GM12878 (cell line): ENCODE results near the gene ELAVL2. TPM values are rescaled to one million over a fixed set of nuclear protein-coding genes. Genes with fewer than 3 reads are reported as not detected.

Experiments
- ATAC-seq: fragments of 200-7000 bp; cut with Tn5 transposase; 3 replicates; pipeline ENCODE4 v1.9.1; 2020; ENCODE audit warnings: mild to moderate bottlenecking, moderate library complexity
- BruUV-seq: library from RNA; stranded (reverse); fragments of 400-500 nt; replicated peaks from 2 replicates; lab custom pipeline; 2021; lab: Mats Ljungman, UMichigan
- CTCF ChIA-PET: fragments of 300-600 bp; sonication (Branson Sonifier 250); formaldehyde crosslinking; extraction: SDS; loops from one replicate; lab custom pipeline; 2021; ENCODE audit warnings: inconsistent platforms; lab: Yijun Ruan, JAX
- POLR2A ChIA-PET: fragments of 350-600 bp; formaldehyde crosslinking; extraction: SDS; loops from one replicate; lab custom pipeline; 2021; ENCODE audit warnings: inconsistent platforms; lab: Charles Lee
- RAD21 ChIA-PET: fragments of 300-600 bp; sonication (Branson Sonifier 250); formaldehyde crosslinking; loops from one replicate; lab custom pipeline; 2023; ENCODE audit warnings: antibody characterized with exemption; ENCODE audit not compliant: unreplicated experiment; lab: Charles Lee
- SMC1A ChIA-PET: fragments of 300-600 bp; sonication (Branson Sonifier 250); formaldehyde crosslinking; loops from one replicate; lab custom pipeline; 2023; ENCODE audit not compliant: unreplicated experiment, uncharacterized antibody; lab: Charles Lee
- DNase-seq: peaks from one replicate; pipeline ENCODE4 v3.0.0-alpha.2; 2011; ENCODE audit warnings: low read depth, low spot score
- FAIRE-seq: peaks from 3 replicates; lab custom pipeline; 2011; peaks lifted over from hg19 to GRCh38; lab: Jason Lieb, UNC
- H2AFZ ChIP-seq: 2 replicates; pipeline ENCODE4 v1.6.0; 2011; ENCODE audit warnings: low read depth, low read length, control low read depth; ENCODE audit not compliant: control insufficient read depth
- H3K27ac ChIP-seq: 2 replicates; pipeline ENCODE4 v1.5.1; 2011; ENCODE audit warnings: control low read depth; ENCODE audit not compliant: control insufficient read depth, insufficient read depth
- H3K27me3 ChIP-seq, 2 experiments: replicated peaks in 1 of 2; 2 replicates each; pipeline versions ENCODE4 v1.6.0 to v1.6.1; 2011; ENCODE audit warnings: low read length in 1 of 2; ENCODE audit not compliant: control insufficient read depth in 2 of 2, insufficient read depth in 2 of 2
- H3K36me3 ChIP-seq, 2 experiments: 2 replicates each; pipeline ENCODE4 v1.5.1; 2011; ENCODE audit warnings: low read length in 1 of 2; ENCODE audit not compliant: control insufficient read depth in 2 of 2, insufficient read depth in 2 of 2
- H3K4me1 ChIP-seq: 2 replicates; pipeline ENCODE4 v1.6.1; 2011; ENCODE audit warnings: mild to moderate bottlenecking, low read length, moderate library complexity, mixed read lengths; ENCODE audit not compliant: control insufficient read depth, insufficient read depth
- H3K4me2 ChIP-seq: 2 replicates; pipeline ENCODE4 v1.6.0; 2011; ENCODE audit warnings: control low read depth; ENCODE audit not compliant: control insufficient read depth, insufficient read depth
- H3K4me3 ChIP-seq: fragments of 200-600 bp; sonication (generic); 2 replicates; pipeline ENCODE4 v1.5.1; 2016
- H3K79me2 ChIP-seq: 2 replicates; pipeline ENCODE4 v1.6.0; 2011; ENCODE audit warnings: low read length; ENCODE audit not compliant: control insufficient read depth, insufficient read depth
- H3K9ac ChIP-seq: 2 replicates; pipeline ENCODE4 v1.8.0; 2011; ENCODE audit warnings: low read length, control low read depth, mixed read lengths; ENCODE audit not compliant: control insufficient read depth, insufficient read depth
- H3K9me3 ChIP-seq: replicated peaks from 3 replicates; pipeline ENCODE4 v1.5.1; 2011; ENCODE audit warnings: mild to moderate bottlenecking, low read length; ENCODE audit not compliant: control insufficient read depth, insufficient read depth
- H4K20me1 ChIP-seq: 2 replicates; pipeline ENCODE4 v1.6.0; 2011; ENCODE audit not compliant: control insufficient read depth, insufficient read depth
- ATF2 ChIP-seq: IDR thresholded peaks from 2 replicates; pipeline ENCODE4 v1.6.1; 2012; ENCODE audit warnings: low read length, inconsistent platforms
- CBFB ChIP-seq: IDR thresholded peaks from 2 replicates; pipeline ENCODE4 v1.6.1; 2016; ENCODE audit warnings: antibody characterized with exemption, low read depth
- CBX5 ChIP-seq: sonication (generic); IDR thresholded peaks from 2 replicates; pipeline ENCODE4 v1.6.1; 2016; ENCODE audit warnings: low read depth, moderate library complexity, mild to moderate bottlenecking, inconsistent platforms
- E2F8 ChIP-seq: fragments of 450-650 bp; IDR thresholded peaks from 2 replicates; pipeline ENCODE4 v1.6.1; 2018; ENCODE audit warnings: mild to moderate bottlenecking, low read depth, moderate library complexity; ENCODE audit not compliant: partially characterized antibody
- EED ChIP-seq: sonication (generic); IDR thresholded peaks from 2 replicates; pipeline ENCODE4 v1.6.1; 2016; ENCODE audit warnings: antibody characterized with exemption, low read depth
- FOS ChIP-seq: IDR thresholded peaks from 3 replicates; pipeline ENCODE4 v1.6.1; 2011; ENCODE audit warnings: borderline replicate concordance; ENCODE audit not compliant: insufficient read length; ENCODE audit errors: extremely low read depth
- GABPA ChIP-seq: IDR thresholded peaks from 2 replicates; pipeline ENCODE4 v1.6.1; 2014; ENCODE audit warnings: antibody characterized with exemption, low read depth, mild to moderate bottlenecking, inconsistent platforms
- IRF4 ChIP-seq: IDR thresholded peaks from 2 replicates; pipeline ENCODE4 v1.6.1; 2011; ENCODE audit warnings: low read depth, low read length
- KLF5 ChIP-seq: fragments of 450-650 bp; IDR thresholded peaks from 2 replicates; pipeline ENCODE4 v1.6.1; 2014; ENCODE audit warnings: mild to moderate bottlenecking; ENCODE audit not compliant: partially characterized antibody
- NFIC ChIP-seq: IDR thresholded peaks from 2 replicates; pipeline ENCODE4 v1.6.1; 2012; ENCODE audit warnings: low read depth, mild to moderate bottlenecking, inconsistent platforms, low read length, moderate library complexity
- NR2C1 ChIP-seq: fragments of 450-650 bp; IDR thresholded peaks from 2 replicates; pipeline ENCODE4 v1.6.1; 2017; ENCODE audit warnings: antibody characterized with exemption, mild to moderate bottlenecking, moderate library complexity
- NR2C2 ChIP-seq: IDR thresholded peaks from 2 replicates; pipeline ENCODE4 v1.6.1; 2011; ENCODE audit warnings: borderline replicate concordance, low read depth; ENCODE audit not compliant: control insufficient read depth, insufficient read length
- SPI1 ChIP-seq: IDR thresholded peaks from 2 replicates; pipeline ENCODE4 v1.6.1; 2011; ENCODE audit warnings: low read depth, mild to moderate bottlenecking, low read length, moderate library complexity, borderline replicate concordance; ENCODE audit not compliant: insufficient read depth
- TCF3 ChIP-seq: IDR thresholded peaks from 2 replicates; pipeline ENCODE4 v1.6.1; 2012; ENCODE audit warnings: low read depth, mild to moderate bottlenecking, low read length, borderline replicate concordance; ENCODE audit not compliant: insufficient read depth
- ZNF24 ChIP-seq: fragments of 450-650 bp; IDR thresholded peaks from 2 replicates; pipeline ENCODE4 v1.6.1; 2017; ENCODE audit warnings: antibody characterized with exemption, mild to moderate bottlenecking
- WGBS: methylation state at CpG from one replicate; pipeline ENCODE4 v1.1.6; 2016; ENCODE audit warnings: low lambda C conversion rate; ENCODE audit not compliant: insufficient replicate concordance, insufficient coverage; ENCODE audit errors: missing lambda C conversion rate; 5-methylcytosine and 5-hydroxymethylcytosine counted together
- in situ Hi-C: fragments of 300-500 bp; cut with MboI; formaldehyde crosslinking; loops from 9 replicates; pipeline ENCODE4 v1.14.3; 2018; ENCODE audit warnings: mixed read lengths
- intact Hi-C: fragments of 100-400 bp; cut with micrococcal nuclease; formaldehyde crosslinking; loops from one replicate; pipeline ENCODE4 v1.14.2; 2022; ENCODE audit not compliant: unreplicated experiment
- polyA plus RNA-seq, 11 experiments: library from polyadenylated mRNA; depleted of rRNA in 4 of 11; unstranded in 6 of 11; stranded (reverse) in 5 of 11; fragments of >200 nt; fragmentation: Nextera tagmentation in 4 of 11; fragmentation: Illumina TruSeq in 1 of 11; extraction: Ambion mirVana in 4 of 11; extraction: Trizol in 1 of 11; gene quantifications; 1 replicate in 1 of 11; 2 replicates in 10 of 11; pipeline versions ENCODE4 v1.2.1 to v1.2.3, GENCODE V29; 2011 to 2016; ENCODE audit warnings: inconsistent platforms in 2 of 11, missing spikeins in 2 of 11, low read depth in 1 of 11
- total RNA-seq, 4 experiments: library from RNA; depleted of rRNA in 3 of 4; stranded (reverse); fragments of >200 nt in 3 of 4; fragmentation: Illumina TruSeq in 1 of 4; extraction: Trizol in 1 of 4; gene quantifications; 2 replicates each; pipeline versions ENCODE4 v1.2.1 to v1.2.3, GENCODE V29; 2013 to 2021
- TF ChIP-seq, protein P1 (sequence below): fragments of 450-650 bp; IDR thresholded peaks from 2 replicates; pipeline ENCODE4 v1.6.1; 2016; ENCODE audit warnings: mild to moderate bottlenecking

Gene ELAVL2
- total and polyA plus RNA-seq, 10 of the 15 experiments (the other 5 are each of a cell fraction or from before 2014, with no cell fraction given) = 0.24 to 2.6 (median 0.76) TPM

- TF ChIP-seq E2F8 (no peak), SPI1 (no peak), TCF3 (no peak), GABPA (no peak)
Observed at GRCh38 chr9:23659346-23660006, 166.6 kb downstream of the ELAVL2 start (continued).

DNA sequence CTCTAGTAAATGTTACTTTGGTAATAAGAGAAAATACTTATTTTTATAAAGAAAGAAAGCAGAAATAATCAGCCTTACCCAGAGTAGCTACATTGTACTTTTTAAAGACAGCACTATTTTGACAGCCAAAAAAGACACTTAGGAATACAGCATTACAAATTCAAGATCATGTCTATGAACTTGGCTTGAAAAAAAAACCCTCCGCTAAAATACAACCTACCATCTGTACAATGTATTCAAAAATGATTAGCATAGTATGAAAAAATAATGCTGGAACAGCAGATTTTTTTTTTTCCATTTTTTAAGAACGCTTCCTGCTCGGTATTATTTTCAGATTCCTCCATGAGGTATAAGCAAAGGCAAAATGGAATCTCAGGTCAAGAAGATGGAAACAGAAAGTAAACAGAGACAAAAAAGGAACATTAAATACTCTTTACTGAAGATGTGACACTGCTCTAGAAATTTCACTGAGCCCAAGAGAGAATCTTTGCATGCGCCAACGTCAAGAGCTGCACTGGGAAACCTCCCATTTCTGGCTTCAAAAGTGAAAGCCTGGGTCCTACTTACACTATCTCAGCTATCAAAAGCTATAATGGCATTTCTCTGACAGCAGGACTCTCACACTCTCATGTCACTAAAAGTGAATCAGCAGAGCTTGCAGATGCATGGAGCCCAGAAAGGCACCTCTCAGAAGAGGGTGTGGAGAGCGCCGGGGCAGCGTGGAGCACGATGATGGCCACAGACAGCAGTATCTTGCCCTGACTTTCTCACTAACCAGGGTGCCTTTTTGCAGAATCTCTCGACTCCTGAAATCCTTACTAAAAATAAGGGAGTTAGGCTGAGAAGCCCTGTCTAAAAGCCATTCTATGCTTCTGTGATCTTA is 167.4 kb downstream of the ELAVL2 start:
- Histone ChIP-seq H3K9me3 (no peaks in the 10 kb centered on the region), H3K4me1 (no peaks in the 10 kb centered on the region), H2AFZ (no peak overlapping the region), H3K36me3 (no peaks in the 10 kb centered on the region), H3K27ac (no peak overlapping the region), H3K4me3 (no peak overlapping the region), H3K27me3 (no peaks in the 10 kb centered on the region), H3K4me2 (no peak overlapping the region), H3K79me2 (no peaks in the 10 kb centered on the region), H4K20me1 (no peaks in the 10 kb centered on the region), H3K9ac (no peak overlapping the region)
- no peak for ATAC-seq
- no TSS peak for BruUV-seq
- ChIA-PET POLR2A (interaction anchor here (0.6 kb wide), 1 partner anchor 12 kb away, joined by 3 read pairs; no protein-coding TSS in a partner anchor), CTCF (interaction anchor here (0.6 to 0.7 kb wide), 2 partner anchors 33 to 477 kb away, joined by 3 to 5 read pairs; no protein-coding TSS in a partner anchor), SMC1A (no interaction called here), RAD21 (no interaction called here)
- in situ Hi-C loops = no loop called here
- DNase-seq = no peak
- 44% methylated on average over 10 of the region's 10 CpGs for WGBS
- intact Hi-C loops = no loop called here
- no peak for FAIRE-seq
- TF ChIP-seq ATF2 (no peak), CBX5 (no peak), CBFB (no peak), NFIC (no peak), KLF5 (no peak), ZNF24 (no peak), NR2C2 (no peak), NR2C1 (no peak), IRF4 (no peak), FOS (no peak), EED (no peak)
- TF ChIP-seq, protein P1, sequence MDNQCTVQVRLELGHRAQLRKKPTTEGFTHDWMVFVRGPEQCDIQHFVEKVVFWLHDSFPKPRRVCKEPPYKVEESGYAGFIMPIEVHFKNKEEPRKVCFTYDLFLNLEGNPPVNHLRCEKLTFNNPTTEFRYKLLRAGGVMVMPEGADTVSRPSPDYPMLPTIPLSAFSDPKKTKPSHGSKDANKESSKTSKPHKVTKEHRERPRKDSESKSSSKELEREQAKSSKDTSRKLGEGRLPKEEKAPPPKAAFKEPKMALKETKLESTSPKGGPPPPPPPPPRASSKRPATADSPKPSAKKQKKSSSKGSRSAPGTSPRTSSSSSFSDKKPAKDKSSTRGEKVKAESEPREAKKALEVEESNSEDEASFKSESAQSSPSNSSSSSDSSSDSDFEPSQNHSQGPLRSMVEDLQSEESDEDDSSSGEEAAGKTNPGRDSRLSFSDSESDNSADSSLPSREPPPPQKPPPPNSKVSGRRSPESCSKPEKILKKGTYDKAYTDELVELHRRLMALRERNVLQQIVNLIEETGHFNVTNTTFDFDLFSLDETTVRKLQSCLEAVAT = no peak
